GM21526 (cell line): Measurements from ENCODE around the gene ZNF454.

Experiments used
- ATAC-seq: cut with Tn5 transposase; IDR thresholded peaks from one replicate; pipeline ENCODE4 v1.9.1; 2021; ENCODE audit warnings: moderate library complexity; ENCODE audit not compliant: unreplicated experiment, low FRiP score

ZNF454 gene

GRCh38 chr5:178940569-178941360 lies at the start of gene ZNF454:
Gene ZNF454 (plus strand): TSS chr5:178941198. CDS start chr5:178942792, 1,594 bp downstream.
- no peak for ATAC-seq

DNA sequence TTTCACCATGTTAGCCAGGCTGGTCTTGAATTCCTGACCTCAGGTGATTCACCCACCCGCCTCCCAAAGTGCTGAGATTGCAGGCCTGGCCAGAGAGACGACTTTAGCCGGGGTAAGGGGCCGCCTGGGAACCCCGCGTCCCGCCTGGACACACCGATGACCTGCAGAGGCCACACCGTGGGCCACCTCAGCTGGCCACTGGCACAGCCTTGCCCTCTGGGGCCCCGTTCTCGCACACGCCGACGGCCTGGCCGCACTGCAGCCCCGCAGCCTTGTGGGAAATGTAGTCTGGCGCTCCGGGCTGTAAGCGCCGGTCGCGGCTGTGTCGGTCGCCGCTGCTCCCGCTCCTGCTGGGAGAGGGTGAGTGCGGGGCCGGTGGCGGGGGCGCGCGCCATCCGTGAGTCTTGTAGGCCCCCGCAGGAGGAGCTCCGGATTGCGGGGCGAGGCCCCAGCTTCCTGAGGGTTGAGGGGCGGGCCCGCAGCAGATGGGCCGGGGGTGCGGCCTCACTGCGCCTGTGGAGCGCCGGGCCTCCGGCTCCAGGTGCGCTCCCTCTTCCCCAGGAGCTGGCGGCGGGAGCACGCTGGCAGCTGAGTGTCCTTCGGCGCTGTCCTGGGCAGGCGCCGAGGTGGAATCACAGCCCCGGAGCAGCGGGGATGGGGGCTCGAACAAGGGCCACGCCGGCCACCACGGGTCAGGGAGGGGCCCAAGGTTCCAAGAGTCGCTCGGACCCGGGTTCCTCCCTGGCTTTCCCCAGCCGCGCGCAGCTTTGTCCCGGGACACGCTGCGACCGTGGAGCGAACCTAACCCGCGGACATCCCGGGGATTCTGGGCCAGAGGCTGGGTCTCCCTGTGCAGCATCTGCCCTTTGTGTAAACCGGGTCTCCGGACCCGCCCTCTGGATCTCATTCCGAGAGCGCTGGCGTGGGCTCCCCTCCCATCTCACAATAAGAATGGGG lies 45.1 kb upstream of the ZNF454 start, which contains the start of gene ZFP2:
Gene ZFP2, plus strand, starts transcription at position 299 of the 957 bp plus-strand sequence. CDS start 35,401 bp downstream, outside the sequence.
- no peak for ATAC-seq

GRCh38 chr5:178899289-178899688 lies 41.7 kb upstream of the ZNF454 start:
- ATAC-seq, result no peak

DNA sequence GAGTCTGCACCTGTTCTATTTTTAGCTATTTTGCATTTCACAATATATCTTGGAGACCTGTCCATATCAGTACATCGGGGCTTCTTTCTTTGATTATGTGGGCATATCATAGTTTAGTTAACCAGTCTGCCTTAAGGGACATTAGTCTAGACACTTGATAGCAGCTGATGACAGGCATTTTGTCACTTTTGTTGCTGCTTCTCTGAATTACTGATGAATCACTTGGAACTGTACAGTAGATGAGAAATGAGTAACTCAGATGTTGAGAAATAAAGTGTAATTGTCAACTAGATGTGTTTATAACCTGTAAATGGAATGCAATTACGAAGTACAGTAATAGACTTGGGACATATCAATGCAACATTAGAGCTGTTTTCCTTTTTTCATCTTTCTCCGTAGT lies 38.1 kb upstream of the ZNF454 start:
- no peak for ATAC-seq

DNA sequence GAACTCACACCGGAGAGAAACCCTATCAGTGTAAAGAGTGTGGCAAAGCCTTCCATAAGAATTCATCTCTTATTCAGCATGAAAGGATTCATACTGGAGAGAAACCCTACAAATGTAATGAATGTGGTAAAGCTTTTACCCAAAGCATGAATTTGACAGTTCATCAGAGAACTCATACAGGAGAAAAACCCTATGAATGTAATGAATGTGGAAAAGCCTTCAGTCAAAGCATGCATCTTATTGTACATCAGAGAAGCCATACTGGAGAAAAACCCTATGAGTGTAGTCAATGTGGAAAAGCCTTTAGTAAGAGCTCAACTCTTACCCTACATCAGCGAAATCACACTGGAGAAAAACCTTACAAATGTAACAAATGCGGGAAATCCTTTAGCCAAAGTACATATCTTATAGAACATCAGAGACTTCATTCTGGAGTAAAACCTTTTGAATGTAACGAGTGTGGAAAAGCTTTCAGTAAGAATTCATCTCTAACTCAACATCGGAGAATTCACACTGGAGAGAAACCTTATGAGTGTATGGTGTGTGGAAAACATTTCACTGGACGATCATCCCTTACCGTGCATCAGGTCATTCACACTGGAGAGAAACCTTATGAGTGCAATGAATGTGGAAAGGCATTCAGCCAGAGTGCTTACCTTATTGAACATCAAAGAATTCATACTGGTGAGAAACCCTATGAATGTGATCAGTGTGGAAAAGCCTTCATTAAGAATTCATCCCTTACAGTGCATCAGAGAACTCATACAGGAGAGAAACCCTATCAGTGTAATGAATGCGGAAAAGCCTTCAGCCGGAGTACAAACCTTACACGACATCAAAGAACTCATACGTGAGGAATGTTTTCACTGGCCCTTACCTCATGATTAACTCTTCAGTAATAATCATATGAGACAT lies 8.9 kb upstream of the ZNF454 start:
- no peak for ATAC-seq

GRCh38 chr5:178941361-178941760 lies 363 bp downstream of the ZNF454 start:
- no peak for ATAC-seq

- no peak for ATAC-seq
These were observed 24.6 kb downstream of the ZNF454 start for GRCh38 chr5:178965465-178966055.

DNA sequence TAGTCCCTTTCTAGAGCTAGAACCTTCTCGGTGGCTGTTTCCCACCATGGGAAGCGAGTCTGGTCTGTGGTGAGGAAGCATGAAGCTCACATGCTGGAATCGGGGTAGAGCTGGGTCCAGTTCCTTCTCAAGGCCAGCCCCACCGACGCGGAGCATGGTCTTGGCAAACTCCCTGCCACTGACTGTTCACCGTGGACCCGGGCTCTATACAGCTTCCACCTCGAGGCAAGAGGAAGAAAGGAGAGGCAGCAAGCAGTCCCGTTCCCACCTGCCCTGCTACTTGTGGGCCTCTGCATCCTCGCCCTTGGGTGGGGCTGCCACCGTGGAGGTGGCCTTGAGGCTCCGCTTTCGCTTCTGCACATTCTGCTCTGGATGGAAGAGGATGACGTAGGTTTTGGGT lies 40.4 kb downstream of the ZNF454 start:
- no peak for ATAC-seq

GRCh38 chr5:178982941-178983340 lies 41.9 kb downstream of the ZNF454 start:
- ATAC-seq, result no peak

DNA sequence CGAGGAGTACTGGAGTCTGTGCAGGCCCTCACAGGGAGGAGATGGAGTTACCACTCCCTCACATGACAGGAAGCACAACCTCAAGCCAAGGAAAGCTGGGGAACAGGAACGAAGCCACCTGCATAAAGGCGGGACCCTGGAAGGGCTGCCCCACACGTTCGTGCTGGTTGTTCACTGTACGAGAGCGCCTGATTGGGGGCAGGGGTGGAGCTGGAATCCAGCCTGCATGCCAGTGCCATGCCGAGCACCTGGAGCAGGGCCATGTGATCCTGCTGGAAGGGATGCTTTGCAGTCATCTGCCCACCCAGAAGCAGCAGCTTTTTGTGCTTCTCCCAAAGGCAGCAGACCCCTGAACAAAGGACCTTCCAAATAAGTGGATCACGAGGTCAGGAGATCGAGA lies 42.7 kb downstream of the ZNF454 start:
- ATAC-seq, result no peak

GRCh38 chr5:178984145-178985072 lies 43.4 kb downstream of the ZNF454 start:
- ATAC-seq, result no peak

DNA sequence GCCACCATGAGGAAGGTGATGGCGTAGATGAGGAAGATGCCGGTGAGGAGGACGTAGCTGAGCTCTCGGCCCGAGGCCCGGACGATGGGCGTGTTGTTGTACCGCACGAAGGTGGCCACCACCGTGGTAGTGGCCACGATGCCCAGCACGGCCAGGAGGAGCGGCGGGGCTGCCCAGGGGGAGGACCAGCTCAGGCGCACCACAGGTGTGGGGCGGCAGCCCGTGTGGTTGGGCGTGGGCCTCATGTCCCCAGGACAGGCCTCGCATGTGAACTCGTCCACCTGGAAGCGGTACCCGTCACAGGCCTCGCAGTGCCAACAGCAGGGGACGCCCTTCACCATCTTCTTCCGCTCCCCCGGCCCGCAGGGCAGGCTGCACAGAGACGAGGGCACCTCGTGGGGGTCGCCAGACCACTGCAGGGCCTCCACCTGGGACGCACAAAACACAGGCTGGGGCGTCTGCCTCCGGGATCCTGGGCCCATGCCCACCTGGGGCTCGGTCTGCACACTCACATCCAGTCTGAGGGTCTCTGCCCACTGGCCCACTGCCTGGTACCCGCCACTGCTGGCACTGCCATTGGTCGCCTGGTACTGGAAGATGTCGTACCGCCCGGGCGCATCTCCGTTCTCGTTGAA lies 45.4 kb downstream of the ZNF454 start:
- ATAC-seq, result no peak

DNA sequence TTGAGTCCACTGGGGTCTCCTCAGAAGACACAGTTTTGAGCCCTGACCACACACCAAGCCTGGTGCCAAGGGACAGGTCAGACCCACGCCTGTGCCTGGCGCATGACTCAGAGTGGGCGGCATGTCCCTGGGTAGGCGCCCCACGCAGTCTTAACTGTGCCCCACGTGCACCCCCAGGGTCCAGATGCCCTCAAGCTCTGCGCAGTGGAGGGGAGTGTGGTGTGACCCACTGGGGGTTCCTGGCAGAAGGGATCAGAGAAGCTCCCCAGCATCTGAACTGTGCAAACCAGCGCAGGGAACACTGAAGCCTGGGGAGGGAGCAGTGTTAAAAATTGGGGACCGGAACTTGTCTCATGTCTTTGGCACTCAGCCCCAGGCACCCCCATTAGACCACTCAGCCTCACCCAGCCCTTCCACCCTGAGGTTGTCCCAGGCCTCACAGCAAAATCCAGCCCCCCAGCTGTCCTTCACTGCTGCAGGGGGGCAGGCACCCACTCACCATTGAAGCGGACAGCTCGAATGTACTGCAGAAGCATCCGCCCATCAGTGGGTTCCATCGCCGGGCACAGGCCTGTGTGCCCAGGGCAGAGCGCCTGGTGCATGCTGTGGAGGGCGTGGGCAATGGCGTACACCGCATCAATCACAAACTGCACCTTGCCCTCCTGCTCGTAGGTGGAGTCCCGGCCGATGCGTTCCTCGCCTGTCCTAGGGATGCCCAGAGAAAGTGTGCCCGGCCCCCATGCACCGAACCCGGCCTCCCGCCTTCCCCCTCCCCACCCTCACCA lies 47.6 kb downstream of the ZNF454 start:
- no peak for ATAC-seq

- no peak for ATAC-seq
These were observed 48.3 kb downstream of the ZNF454 start for GRCh38 chr5:178989311-178989710.

GRCh38 chr5:178990491-178990890 lies 49.5 kb downstream of the ZNF454 start:
- ATAC-seq, result no peak

DNA sequence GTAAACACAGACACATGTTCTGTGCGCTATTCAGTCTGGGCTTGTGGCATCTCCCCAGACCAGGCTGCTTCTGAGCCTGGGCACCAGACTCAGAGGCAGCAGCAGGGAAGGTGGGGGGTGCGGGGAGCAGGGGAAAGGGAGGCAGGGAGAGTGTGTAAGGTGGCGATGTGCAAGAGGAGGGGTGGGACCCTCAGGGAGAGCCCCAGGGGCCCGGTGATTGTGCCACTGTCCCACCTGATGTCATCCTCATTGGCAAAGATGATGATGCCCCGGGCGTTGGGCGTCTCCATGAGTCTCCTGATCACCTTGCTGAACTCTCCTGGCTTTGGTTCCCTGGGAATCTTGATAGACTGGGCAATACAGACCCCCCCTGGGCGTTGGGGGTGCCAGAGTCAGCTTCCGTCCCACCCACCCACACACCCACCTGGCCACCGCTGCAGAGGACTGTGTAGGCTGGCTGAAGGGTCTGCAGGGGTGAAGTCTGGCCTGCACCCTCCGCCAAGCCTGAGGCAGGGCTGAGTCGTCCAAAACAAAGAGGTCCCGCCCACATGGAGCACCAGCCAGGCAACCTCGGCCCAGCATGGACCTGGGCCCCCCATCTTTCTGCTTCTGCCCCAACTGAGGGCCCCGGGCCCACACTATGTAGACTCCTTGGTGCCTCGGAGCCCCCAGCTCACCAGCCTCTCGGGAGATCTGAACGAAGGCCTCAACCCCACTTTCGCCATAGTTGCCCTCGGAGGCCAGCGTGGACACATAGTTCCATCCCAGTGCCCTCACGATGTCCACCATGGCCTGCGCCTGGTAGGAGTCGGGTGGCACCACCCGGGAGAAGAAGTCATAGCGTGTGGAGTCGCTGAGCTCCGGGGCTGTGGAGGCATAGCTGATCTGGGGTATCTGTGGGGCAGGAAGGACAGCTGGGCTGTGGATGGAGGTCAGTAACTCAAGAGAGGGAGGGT lies 50.5 kb downstream of the ZNF454 start:
- ATAC-seq, result no peak
